ENCODE results near the gene CD207. TPM values are rescaled to one million over a fixed set of nuclear protein-coding genes. Genes with fewer than 3 reads are reported as not detected.

The CD207 gene
- total RNA-seq, 1 donor from 2014 or later: 0.16 TPM

GRCh38 chr2:70831861-70832260 is 3.8 kb downstream of the CD207 start:
- intact Hi-C loops (cut with DNase I): no loop called here

GRCh38 chr2:70830366-70830765 is 5.2 kb downstream of the CD207 start:
- intact Hi-C loops (cut with DNase I): no loop called here
- no peak for DNase-seq (ENCODE audit: low spot score)

More at GRCh38 chr2:70831861-70832260, 3.8 kb downstream of the CD207 start:
- no peak for DNase-seq (ENCODE audit: low spot score)

GRCh38 chr2:70829916-70830315 is 5.7 kb downstream of the CD207 start:
- no peak for DNase-seq (ENCODE audit: low spot score)
- intact Hi-C loops (cut with DNase I): no loop called here

GRCh38 chr2:70828914-70829824 is 6.4 kb downstream of the CD207 start:
- intact Hi-C loops (cut with DNase I): no loop called here
- DNase-seq (ENCODE audit: low spot score): no peak

- intact Hi-C loops (cut with DNase I): no loop called here
- no peak for DNase-seq (ENCODE audit: low spot score)
Measured at GRCh38 chr2:70828115-70828514, 7.5 kb downstream of the CD207 start.

- no peak for DNase-seq (ENCODE audit: low spot score)
- intact Hi-C loops (cut with DNase I): no loop called here
Measured at GRCh38 chr2:70827388-70827787, 8.2 kb downstream of the CD207 start.

GRCh38 chr2:70826696-70827350 is 8.8 kb downstream of the CD207 start:
- no peak for DNase-seq (ENCODE audit: low spot score)
- intact Hi-C loops (cut with DNase I): no loop called here

GRCh38 chr2:70823249-70823648 is 12.4 kb downstream of the CD207 start:
- no peak for DNase-seq (ENCODE audit: low spot score)
- intact Hi-C loops (cut with DNase I): no loop called here

- intact Hi-C loops (cut with DNase I): no loop called here
- no peak for DNase-seq (ENCODE audit: low spot score)
Measured at GRCh38 chr2:70822843-70823242, 12.8 kb downstream of the CD207 start.

GRCh38 chr2:70820499-70820898 is 15.1 kb downstream of the CD207 start, which contains the start of gene CLEC4F:
CLEC4F (minus strand) TSS chr2:70820599; CDS start chr2:70820523, 76 bp downstream.
- no peak for DNase-seq (ENCODE audit: low spot score)
- intact Hi-C loops (cut with DNase I): no loop called here

- DNase-seq (ENCODE audit: low spot score): no peak
- intact Hi-C loops (cut with DNase I): no loop called here
Measured at GRCh38 chr2:70817284-70817954, 18.2 kb downstream of the CD207 start.

GRCh38 chr2:70816726-70817125 is 18.9 kb downstream of the CD207 start:
- DNase-seq (ENCODE audit: low spot score): no peak
- intact Hi-C loops (cut with DNase I): no loop called here

GRCh38 chr2:70808983-70809958 is 26.3 kb downstream of the CD207 start:
- intact Hi-C loops (cut with DNase I): no loop called here
- no peak for DNase-seq (ENCODE audit: low spot score)

- DNase-seq (ENCODE audit: low spot score): no peak
- intact Hi-C loops (cut with DNase I): no loop called here
Measured at GRCh38 chr2:70807828-70808118, 27.8 kb downstream of the CD207 start.

GRCh38 chr2:70807102-70807827 is 28.4 kb downstream of the CD207 start:
- DNase-seq (ENCODE audit: low spot score): no peak
- intact Hi-C loops (cut with DNase I): no loop called here

- DNase-seq (ENCODE audit: low spot score): no peak
- intact Hi-C loops (cut with DNase I): no loop called here
Measured at GRCh38 chr2:70806620-70807019, 29.0 kb downstream of the CD207 start.

GRCh38 chr2:70806013-70806412 is 29.6 kb downstream of the CD207 start:
- intact Hi-C loops (cut with DNase I): no loop called here
- DNase-seq (ENCODE audit: low spot score): no peak

- no peak for DNase-seq (ENCODE audit: low spot score)
- intact Hi-C loops (cut with DNase I): no loop called here
Measured at GRCh38 chr2:70801607-70802263, 33.9 kb downstream of the CD207 start.
